Measurements from ENCODE around the gene PRR35.

DNA sequence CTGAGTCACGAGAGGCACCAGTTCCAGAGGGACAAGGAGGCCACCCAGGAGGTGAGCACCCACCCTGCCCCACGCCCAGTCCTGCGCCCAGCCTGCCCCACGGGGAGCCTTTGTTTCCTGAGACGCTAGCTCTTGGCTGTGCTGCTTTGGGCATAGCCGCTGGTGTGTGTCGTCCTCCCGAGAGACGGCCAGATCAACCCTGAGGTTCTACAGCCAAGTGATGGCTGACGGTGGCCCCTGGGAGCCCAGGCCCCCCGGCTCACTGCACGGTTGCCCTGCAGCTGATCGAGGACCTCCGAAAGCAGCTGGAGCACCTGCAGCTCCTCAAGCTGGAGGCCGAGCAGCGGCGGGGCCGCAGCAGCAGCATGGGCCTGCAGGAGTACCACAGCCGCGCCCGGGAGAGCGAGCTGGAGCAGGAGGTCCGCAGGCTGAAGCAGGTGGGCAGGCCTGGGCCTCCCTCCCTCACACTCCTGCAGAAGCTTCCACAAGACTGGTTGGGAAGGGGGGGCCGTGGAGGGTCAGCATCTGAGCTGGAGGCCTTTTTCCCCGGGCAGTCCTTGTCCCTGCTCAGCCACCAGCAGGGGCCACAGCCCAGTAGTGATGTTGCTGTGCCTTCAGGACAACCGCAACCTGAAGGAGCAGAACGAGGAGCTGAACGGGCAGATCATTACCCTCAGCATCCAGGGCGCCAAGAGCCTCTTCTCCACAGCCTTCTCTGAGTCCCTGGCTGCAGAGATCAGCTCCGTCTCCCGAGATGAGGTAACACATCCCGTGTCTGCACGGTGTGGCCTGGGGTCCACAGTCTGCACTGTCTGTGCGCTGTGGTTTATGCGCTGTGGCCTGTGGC, 40.1 kb upstream of the PRR35 start:
- TF ChIP-seq CTCF (IDR thresholded peaks at IDR 0.05; ENCODE audit: extremely low read depth in 1 of 2, insufficient read depth in 1 of 2, low read depth in 1 of 2, low read length in 2 of 2), result no peak
- no peak for TF ChIP-seq POLR2A (IDR thresholded peaks at IDR 0.05; ENCODE audit: low read depth, low read length)
- TF ChIP-seq EZH2 (IDR thresholded peaks at IDR 0.05; ENCODE audit: borderline replicate concordance, low read depth, low read length, severe bottlenecking), result no peak
- TF ChIP-seq FOS (IDR thresholded peaks at IDR 0.05; ENCODE audit: borderline replicate concordance, insufficient read depth, low read length), result no peak
- TF ChIP-seq JUN (IDR thresholded peaks at IDR 0.05; ENCODE audit: borderline replicate concordance, insufficient read depth, insufficient read length, low read depth), result no peak
- TF ChIP-seq POLR2AphosphoS5 (IDR thresholded peaks at IDR 0.05; ENCODE audit: insufficient read depth, low read depth, low read length), result no peak
- no peak for TF ChIP-seq MYC (IDR thresholded peaks at IDR 0.05; ENCODE audit: low read depth, low read length)
- no peak for TF ChIP-seq GATA2 (IDR thresholded peaks at IDR 0.05; ENCODE audit: insufficient read depth, insufficient read length, low read depth, low read length)
- TF ChIP-seq MAX (IDR thresholded peaks at IDR 0.05; ENCODE audit: insufficient read depth, insufficient read length), result no peak

Measured in endothelial cell of umbilical vein (primary cell).